ENCODE measurements around the gene SOX18. TPM values are rescaled to one million over a fixed set of nuclear protein-coding genes. Genes with fewer than 3 reads are reported as not detected.

The SOX18 gene
- total and polyA plus RNA-seq, 2 of the 13 experiments (the other 11 are each of a cell fraction or from before 2014, with no cell fraction given), result 1.6 to 1.9 TPM

DNA sequence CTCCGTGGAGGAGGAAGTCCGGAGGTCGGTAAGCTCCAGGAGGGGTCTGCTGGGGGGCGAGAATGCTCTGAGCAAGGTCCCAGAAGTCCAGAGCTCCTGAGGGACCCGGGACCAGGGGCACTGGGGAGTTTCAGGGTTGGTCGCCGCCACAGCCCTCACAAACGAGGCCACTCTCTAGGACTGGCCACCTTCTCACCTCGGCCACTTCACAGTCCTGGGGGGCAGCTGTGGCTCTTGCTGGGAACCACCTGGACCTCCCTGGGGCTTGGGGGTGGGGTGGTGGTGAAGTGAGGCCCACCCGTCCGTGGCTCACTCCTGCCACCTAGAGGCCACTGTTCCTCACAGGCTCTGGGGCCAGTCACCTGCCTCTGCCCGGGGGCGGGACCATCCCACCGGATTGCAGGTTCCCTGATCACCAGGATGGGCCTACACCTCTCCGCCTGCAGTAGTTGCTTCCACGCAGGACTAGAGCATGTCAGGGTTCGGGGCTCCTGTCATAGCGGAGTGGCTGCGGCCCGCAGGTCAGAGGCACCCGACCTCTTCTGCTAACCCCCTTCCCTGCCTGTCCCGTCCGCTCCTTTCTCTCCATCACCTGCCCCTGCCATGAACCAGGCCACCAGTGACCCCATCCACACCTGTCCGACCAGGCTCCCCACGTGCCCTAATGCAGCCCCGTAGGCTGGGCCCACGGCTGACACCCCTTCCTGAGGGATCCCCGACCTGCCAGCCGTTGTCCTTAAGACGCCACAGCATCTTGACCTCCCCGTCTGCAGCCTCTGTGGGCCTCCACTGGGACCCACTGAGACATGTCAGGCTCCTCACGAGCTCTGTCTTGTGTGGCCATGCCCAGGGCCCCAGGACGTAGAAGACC lies 8.4 kb upstream of the SOX18 start (continued):
- TF ChIP-seq, protein P1, sequence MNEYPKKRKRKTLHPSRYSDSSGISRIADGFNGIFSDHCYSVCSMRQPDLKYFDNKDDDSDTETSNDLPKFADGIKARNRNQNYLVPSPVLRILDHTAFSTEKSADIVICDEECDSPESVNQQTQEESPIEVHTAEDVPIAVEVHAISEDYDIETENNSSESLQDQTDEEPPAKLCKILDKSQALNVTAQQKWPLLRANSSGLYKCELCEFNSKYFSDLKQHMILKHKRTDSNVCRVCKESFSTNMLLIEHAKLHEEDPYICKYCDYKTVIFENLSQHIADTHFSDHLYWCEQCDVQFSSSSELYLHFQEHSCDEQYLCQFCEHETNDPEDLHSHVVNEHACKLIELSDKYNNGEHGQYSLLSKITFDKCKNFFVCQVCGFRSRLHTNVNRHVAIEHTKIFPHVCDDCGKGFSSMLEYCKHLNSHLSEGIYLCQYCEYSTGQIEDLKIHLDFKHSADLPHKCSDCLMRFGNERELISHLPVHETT (CRISPR knock-in tag; conservative IDR thresholded peaks at IDR 0.05), result no peak
- TF ChIP-seq HDAC1 (CRISPR knock-in tag; IDR thresholded peaks at IDR 0.05), result peak; percentile 58; the same call in 1 of the 2 replicates
- no peak for TF ChIP-seq ZNF7 (CRISPR knock-in tag; IDR thresholded peaks at IDR 0.05)
- peak; percentile 27; the same call in 1 of the 2 replicates for TF ChIP-seq ZNF225 (CRISPR knock-in tag; IDR thresholded peaks at IDR 0.05)
- TF ChIP-seq, protein P2, sequence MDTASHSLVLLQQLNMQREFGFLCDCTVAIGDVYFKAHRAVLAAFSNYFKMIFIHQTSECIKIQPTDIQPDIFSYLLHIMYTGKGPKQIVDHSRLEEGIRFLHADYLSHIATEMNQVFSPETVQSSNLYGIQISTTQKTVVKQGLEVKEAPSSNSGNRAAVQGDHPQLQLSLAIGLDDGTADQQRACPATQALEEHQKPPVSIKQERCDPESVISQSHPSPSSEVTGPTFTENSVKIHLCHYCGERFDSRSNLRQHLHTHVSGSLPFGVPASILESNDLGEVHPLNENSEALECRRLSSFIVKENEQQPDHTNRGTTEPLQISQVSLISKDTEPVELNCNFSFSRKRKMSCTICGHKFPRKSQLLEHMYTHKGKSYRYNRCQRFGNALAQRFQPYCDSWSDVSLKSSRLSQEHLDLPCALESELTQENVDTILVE (CRISPR knock-in tag; IDR thresholded peaks at IDR 0.05), result 0 out of 2 replicates have a peak, but pooled peaks have one; percentile 42
- TF ChIP-seq JUND (CRISPR knock-in tag; IDR thresholded peaks at IDR 0.05), result peak; percentile 38
- no peak; the same call in 1 of the 2 replicates for TF ChIP-seq SP4 (CRISPR knock-in tag; IDR thresholded peaks at IDR 0.05)
- TF ChIP-seq MBNL3 (CRISPR knock-in tag; conservative IDR thresholded peaks at IDR 0.05), result no peak
- peak; percentile 72; the same call in 1 of the 2 replicates for TF ChIP-seq ZNF691 (CRISPR knock-in tag; IDR thresholded peaks at IDR 0.05; ENCODE audit: borderline replicate concordance, low read depth)
- TF ChIP-seq MAZ (IDR thresholded peaks at IDR 0.05; ENCODE audit: borderline replicate concordance, low read depth, low read length), result peak; percentile 70; the same call in 1 of the 2 replicates
- peak; percentile 77; the same call in 1 of the 2 replicates for TF ChIP-seq MAZ (CRISPR knock-in tag; IDR thresholded peaks at IDR 0.05; ENCODE audit: low read depth)
- peak; percentile 65; the same call in 1 of the 2 replicates for TF ChIP-seq CHCHD3 (CRISPR knock-in tag; IDR thresholded peaks at IDR 0.05)
- 0 out of 2 replicates have a peak, but pooled peaks have one; percentile 71 for TF ChIP-seq ZNF451 (CRISPR knock-in tag; IDR thresholded peaks at IDR 0.05)
- TF ChIP-seq, protein P3, sequence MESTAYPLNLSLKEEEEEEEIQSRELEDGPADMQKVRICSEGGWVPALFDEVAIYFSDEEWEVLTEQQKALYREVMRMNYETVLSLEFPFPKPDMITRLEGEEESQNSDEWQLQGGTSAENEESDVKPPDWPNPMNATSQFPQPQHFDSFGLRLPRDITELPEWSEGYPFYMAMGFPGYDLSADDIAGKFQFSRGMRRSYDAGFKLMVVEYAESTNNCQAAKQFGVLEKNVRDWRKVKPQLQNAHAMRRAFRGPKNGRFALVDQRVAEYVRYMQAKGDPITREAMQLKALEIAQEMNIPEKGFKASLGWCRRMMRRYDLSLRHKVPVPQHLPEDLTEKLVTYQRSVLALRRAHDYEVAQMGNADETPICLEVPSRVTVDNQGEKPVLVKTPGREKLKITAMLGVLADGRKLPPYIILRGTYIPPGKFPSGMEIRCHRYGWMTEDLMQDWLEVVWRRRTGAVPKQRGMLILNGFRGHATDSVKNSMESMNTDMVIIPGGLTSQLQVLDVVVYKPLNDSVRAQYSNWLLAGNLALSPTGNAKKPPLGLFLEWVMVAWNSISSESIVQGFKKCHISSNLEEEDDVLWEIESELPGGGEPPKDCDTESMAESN (CRISPR knock-in tag; conservative IDR thresholded peaks at IDR 0.05), result 0 out of 2 replicates have a peak, but pooled peaks have one; percentile 41
- TF ChIP-seq, protein P4, sequence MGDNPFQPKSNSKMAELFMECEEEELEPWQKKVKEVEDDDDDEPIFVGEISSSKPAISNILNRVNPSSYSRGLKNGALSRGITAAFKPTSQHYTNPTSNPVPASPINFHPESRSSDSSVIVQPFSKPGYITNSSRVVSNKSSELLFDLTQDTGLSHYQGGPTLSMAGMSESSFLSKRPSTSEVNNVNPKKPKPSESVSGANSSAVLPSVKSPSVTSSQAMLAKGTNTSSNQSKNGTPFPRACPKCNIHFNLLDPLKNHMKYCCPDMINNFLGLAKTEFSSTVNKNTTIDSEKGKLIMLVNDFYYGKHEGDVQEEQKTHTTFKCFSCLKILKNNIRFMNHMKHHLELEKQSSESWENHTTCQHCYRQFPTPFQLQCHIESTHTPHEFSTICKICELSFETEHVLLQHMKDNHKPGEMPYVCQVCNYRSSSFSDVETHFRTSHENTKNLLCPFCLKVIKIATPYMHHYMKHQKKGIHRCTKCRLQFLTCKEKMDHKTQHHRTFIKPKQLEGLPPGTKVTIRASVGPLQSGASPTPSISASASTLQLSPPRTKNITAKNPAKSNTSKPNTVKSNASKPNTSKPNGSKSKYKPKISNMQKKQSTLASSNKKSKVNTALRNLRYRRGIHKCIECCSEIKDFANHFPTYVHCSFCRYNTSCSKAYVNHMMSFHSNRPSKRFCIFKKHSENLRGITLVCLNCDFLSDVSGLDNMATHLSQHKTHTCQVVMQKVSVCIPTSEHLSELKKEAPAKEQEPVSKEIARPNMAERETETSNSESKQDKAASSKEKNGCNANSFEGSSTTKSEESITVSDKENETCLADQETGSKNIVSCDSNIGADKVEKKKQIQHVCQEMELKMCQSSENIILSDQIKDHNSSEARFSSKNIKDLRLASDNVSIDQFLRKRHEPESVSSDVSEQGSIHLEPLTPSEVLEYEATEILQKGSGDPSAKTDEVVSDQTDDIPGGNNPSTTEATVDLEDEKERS (CRISPR knock-in tag; IDR thresholded peaks at IDR 0.05), result peak; percentile 95
- TF ChIP-seq ZNF121 (CRISPR knock-in tag; IDR thresholded peaks at IDR 0.05), result no peak
- peak; percentile 65; the same call in 1 of the 2 replicates for TF ChIP-seq FOXO1 (CRISPR knock-in tag; IDR thresholded peaks at IDR 0.05)
- TF ChIP-seq ZNF12 (CRISPR knock-in tag; IDR thresholded peaks at IDR 0.05), result peak; percentile 15; the same call in 1 of the 2 replicates

Measured in HepG2 (cell line).